ENCODE data around the gene EHBP1L1. TPM values are rescaled to one million over a fixed set of nuclear protein-coding genes. Genes with fewer than 3 reads are reported as not detected.

EHBP1L1 gene
- total RNA-seq = 31.6 and 62.0 TPM in 2 replicates

- Histone ChIP-seq H3K4me3 (ENCODE audit: low read depth, low read length) (peak within 1 kb of the TSS; percentile 63), H3K27me3 (ENCODE audit: control insufficient read depth, insufficient read depth, low read length) (no peaks in the 10 kb centered on the region), H3K36me3 (ENCODE audit: control insufficient read depth, insufficient read depth, low read length) (peaks cover 19% of the 10 kb centered on the region)
- peak; percentile 61 for DNase-seq (ENCODE audit: low read depth)
- TF ChIP-seq CTCF (IDR thresholded peaks at IDR 0.05; ENCODE audit: insufficient read depth, low read length, severe bottlenecking) = no peak
- no peak for FAIRE-seq
Observed at GRCh38 chr11:65575568-65576231, at the start of gene EHBP1L1. Gene EHBP1L1, plus strand, starts transcription at chr11:65576053. Its CDS starts 250 bp downstream, at chr11:65576303.

- FAIRE-seq (no peak), DNase-seq (ENCODE audit: low read depth) (no peak)
- Histone ChIP-seq H3K4me3 (ENCODE audit: low read depth, low read length) (no peak overlapping the region), H3K27me3 (ENCODE audit: control insufficient read depth, insufficient read depth, low read length) (no peaks in the 10 kb centered on the region), H3K36me3 (ENCODE audit: control insufficient read depth, insufficient read depth, low read length) (peaks cover 32% of the 10 kb centered on the region)
- no peak for TF ChIP-seq CTCF (IDR thresholded peaks at IDR 0.05; ENCODE audit: insufficient read depth, low read length, severe bottlenecking)
Observed at GRCh38 chr11:65526744-65527143, 49.1 kb upstream of the EHBP1L1 start.

GRCh38 chr11:65528819-65529350, 47.0 kb upstream of the EHBP1L1 start:
- FAIRE-seq = peak; percentile 23
- Histone ChIP-seq H3K27me3 (ENCODE audit: control insufficient read depth, insufficient read depth, low read length) (no peaks in the 10 kb centered on the region), H3K36me3 (ENCODE audit: control insufficient read depth, insufficient read depth, low read length) (peaks cover 39% of the 10 kb centered on the region), H3K4me3 (ENCODE audit: low read depth, low read length) (no peak overlapping the region)
- no peak for TF ChIP-seq CTCF (IDR thresholded peaks at IDR 0.05; ENCODE audit: insufficient read depth, low read length, severe bottlenecking)
- no peak for DNase-seq (ENCODE audit: low read depth)

GRCh38 chr11:65529475-65530156, 46.2 kb upstream of the EHBP1L1 start:
- no peaks in the 10 kb centered on the region for H3K27me3 ChIP-seq (ENCODE audit: control insufficient read depth, insufficient read depth, low read length)
- FAIRE-seq (peak; percentile 18), DNase-seq (ENCODE audit: low read depth) (no peak)
- H3K36me3 ChIP-seq (ENCODE audit: control insufficient read depth, insufficient read depth, low read length) = peaks cover 39% of the 10 kb centered on the region
- TF ChIP-seq CTCF (IDR thresholded peaks at IDR 0.05; ENCODE audit: insufficient read depth, low read length, severe bottlenecking) = no peak
- no peak overlapping the region for H3K4me3 ChIP-seq (ENCODE audit: low read depth, low read length)

GRCh38 chr11:65530157-65530496, 45.7 kb upstream of the EHBP1L1 start:
- DNase-seq (ENCODE audit: low read depth) (no peak), FAIRE-seq (peak; percentile 76)
- TF ChIP-seq CTCF (IDR thresholded peaks at IDR 0.05; ENCODE audit: insufficient read depth, low read length, severe bottlenecking) = peak; percentile 34
- H3K36me3 ChIP-seq (ENCODE audit: control insufficient read depth, insufficient read depth, low read length) = peaks cover 39% of the 10 kb centered on the region
- no peaks in the 10 kb centered on the region for H3K27me3 ChIP-seq (ENCODE audit: control insufficient read depth, insufficient read depth, low read length)
- H3K4me3 ChIP-seq (ENCODE audit: low read depth, low read length) = no peak overlapping the region
